T-cell (primary cell): ENCODE measurements around the gene KRT71. TPM values are rescaled to one million over a fixed set of nuclear protein-coding genes. Genes with fewer than 3 reads are reported as not detected.

Experiments used
- total RNA-seq, 35 experiments: library from RNA in 6 of 35; stranded (reverse) in 6 of 35; fragments of 120-200 nt in 1 of 35; gene quantifications; one replicate each; pipeline versions ENCODE4 v1.2.1 to v1.2.4 and lab custom pipeline; 2013 to 2026

The KRT71 gene
- total RNA-seq, 5 donors from 2014 or later (not counting 1 experiment from before 2014, with no cell fraction given) = not detected

Other genes starting within 250 kb of the KRT71 start
- not detected for gene KRT83, start 231.7 kb downstream of the KRT71 start, total RNA-seq
- gene KRT85, start 185.7 kb downstream of the KRT71 start, total RNA-seq = not detected
- not detected for gene KRT84, start 167.5 kb downstream of the KRT71 start, total RNA-seq
- not detected for gene KRT82, start 146.8 kb downstream of the KRT71 start, total RNA-seq
- not detected for gene KRT75, start 118.8 kb downstream of the KRT71 start, total RNA-seq
- not detected for gene KRT6B, start 101.0 kb downstream of the KRT71 start, total RNA-seq
- gene KRT6C, start 79.3 kb downstream of the KRT71 start, total RNA-seq = not detected
- not detected for gene KRT6A, start 59.9 kb downstream of the KRT71 start, total RNA-seq
- not detected for gene KRT5, start 32.8 kb downstream of the KRT71 start, total RNA-seq
- under 1 TPM in 4 of 5 donors, not detected in 1; 0.20 to 0.79 (median 0.45) TPM for gene KRT74, start 20.7 kb upstream of the KRT71 start, total RNA-seq
- 10 to 100 TPM; 10.1 to 52.7 (median 28.7) TPM for gene KRT72, start 48.3 kb upstream of the KRT71 start, total RNA-seq
- 10 to 100 TPM in 3 of 5 donors, 1 to 10 TPM in 2; 6.8 to 37.9 (median 21.9) TPM for gene KRT73, start 65.4 kb upstream of the KRT71 start, total RNA-seq
- 1 to 10 TPM in 2 of 5 donors, under 1 TPM in 3; 0.13 to 2.6 (median 0.82) TPM for gene KRT2, start 99.1 kb upstream of the KRT71 start, total RNA-seq
- 10 to 100 TPM in 2 of 5 donors, 1 to 10 TPM in 2, under 1 TPM in 1; 0.19 to 57.7 (median 10.0) TPM for gene KRT1, start 127.3 kb upstream of the KRT71 start, total RNA-seq
- not detected for gene KRT77, start 150.4 kb upstream of the KRT71 start, total RNA-seq
- not detected for gene KRT76, start 224.2 kb upstream of the KRT71 start, total RNA-seq
- not detected for gene KRT3, start 243.0 kb upstream of the KRT71 start, total RNA-seq